NCI-H146 treated with DMSO at 0.1 percent for 48 hours (cell line): ENCODE data around the gene ASB16.

ENCODE experiments used
- DNase-seq: peaks from one replicate; lab custom pipeline; 2025; ENCODE audit not compliant: unreplicated experiment; lab: John Stamatoyannopoulos, UW

ASB16 gene

GRCh38 chr17:44187131-44187899 lies 16.8 kb downstream of the ASB16 start:
- no peak for DNase-seq

GRCh38 chr17:44188576-44189403 lies 18.3 kb downstream of the ASB16 start:
- no peak for DNase-seq

- DNase-seq = no peak
These were observed 20.0 kb downstream of the ASB16 start for GRCh38 chr17:44190481-44190880.

GRCh38 chr17:44191369-44191768 lies 20.9 kb downstream of the ASB16 start:
- DNase-seq = no peak

GRCh38 chr17:44191941-44192496 lies 21.5 kb downstream of the ASB16 start:
- DNase-seq = no peak

- DNase-seq = no peak
These were observed 22.2 kb downstream of the ASB16 start for GRCh38 chr17:44192750-44193149.

GRCh38 chr17:44193326-44194084 lies 23.0 kb downstream of the ASB16 start:
- no peak for DNase-seq

GRCh38 chr17:44197107-44197506 lies 26.6 kb downstream of the ASB16 start:
- no peak for DNase-seq

GRCh38 chr17:44197980-44198720 lies 27.6 kb downstream of the ASB16 start:
- DNase-seq = no peak

- peak; percentile 8 for DNase-seq
These were observed 28.4 kb downstream of the ASB16 start for GRCh38 chr17:44198721-44199552.

- DNase-seq = peak; percentile 89
These were observed 29.3 kb downstream of the ASB16 start, which contains the start of gene ATXN7L3 for GRCh38 chr17:44199553-44200477. Gene ATXN7L3, minus strand, starts transcription at chr17:44199884. Its CDS starts 1,814 bp downstream, at chr17:44198070.

GRCh38 chr17:44200478-44201155 lies 30.1 kb downstream of the ASB16 start:
- DNase-seq = peak; percentile 40

- no peak for DNase-seq
These were observed 32.3 kb downstream of the ASB16 start for GRCh38 chr17:44202756-44203155.

GRCh38 chr17:44203731-44204440 lies 33.4 kb downstream of the ASB16 start:
- peak; percentile 28 for DNase-seq

GRCh38 chr17:44204441-44204882 lies 34.0 kb downstream of the ASB16 start:
- DNase-seq = no peak

GRCh38 chr17:44205962-44206824 lies 35.7 kb downstream of the ASB16 start:
- DNase-seq = no peak
